Urothelium cell line (cell line): Measurements from ENCODE around the gene USP43.
A peak's percentile ranks its signal among the peaks of the same experiment; 100 is the strongest.
"Not testable (repeated sequence)": the region's sequence is repeated elsewhere in the genome, so short reads cannot be mapped to it uniquely, and the experiment has no call there.

Experiments used
- DNase-seq: peaks from one replicate; pipeline ENCODE4 v3.0.0; 2011; ENCODE audit warnings: low spot score, mixed read lengths
- FAIRE-seq: peaks from 2 replicates; lab custom pipeline; 2011; peaks lifted over from hg19 to GRCh38; lab: Jason Lieb, UNC

Gene USP43

GRCh38 chr17:9644910-9645751 is at the start of gene USP43:
TSS of gene USP43 (plus strand) at chr17:9645517. CDS start at chr17:9645633, 116 bp downstream.
- no peak for FAIRE-seq
- peak; percentile 74 for DNase-seq

- DNase-seq, FAIRE-seq: not testable (repeated sequence)
These were observed 47.7 kb upstream of the USP43 start for GRCh38 chr17:9597638-9598037.

- FAIRE-seq (no peak), DNase-seq (no peak)
These were observed 46.7 kb upstream of the USP43 start for GRCh38 chr17:9598661-9599060.

GRCh38 chr17:9604583-9604982 is 40.7 kb upstream of the USP43 start:
- DNase-seq, FAIRE-seq: not testable (repeated sequence)

GRCh38 chr17:9606453-9606852 is 38.9 kb upstream of the USP43 start:
- no peak for DNase-seq

GRCh38 chr17:9607058-9607457 is 38.3 kb upstream of the USP43 start:
- not testable (repeated sequence) for FAIRE-seq, DNase-seq

More at GRCh38 chr17:9606453-9606852, 38.9 kb upstream of the USP43 start:
- FAIRE-seq = no peak

- FAIRE-seq (no peak), DNase-seq (no peak)
These were observed 33.8 kb upstream of the USP43 start for GRCh38 chr17:9611557-9611956.

GRCh38 chr17:9612006-9612405 is 33.3 kb upstream of the USP43 start:
- FAIRE-seq = no peak
- DNase-seq = no peak

- FAIRE-seq = no peak
These were observed 29.8 kb upstream of the USP43 start for GRCh38 chr17:9615486-9615885.

GRCh38 chr17:9622961-9623360 is 22.4 kb upstream of the USP43 start:
- DNase-seq (no peak), FAIRE-seq (no peak)

More at GRCh38 chr17:9615486-9615885, 29.8 kb upstream of the USP43 start:
- no peak for DNase-seq

GRCh38 chr17:9628509-9628908 is 16.8 kb upstream of the USP43 start:
- FAIRE-seq = no peak

GRCh38 chr17:9632741-9633140 is 12.6 kb upstream of the USP43 start:
- DNase-seq (no peak), FAIRE-seq (no peak)

More at GRCh38 chr17:9628509-9628908, 16.8 kb upstream of the USP43 start:
- DNase-seq = no peak

- DNase-seq = no peak
- no peak for FAIRE-seq
These were observed 10.0 kb upstream of the USP43 start for GRCh38 chr17:9635340-9635739.

- no peak for FAIRE-seq
These were observed 8.8 kb upstream of the USP43 start for GRCh38 chr17:9636501-9636900.

GRCh38 chr17:9640388-9640787 is 4.9 kb upstream of the USP43 start:
- not testable (repeated sequence) for FAIRE-seq, DNase-seq

More at GRCh38 chr17:9636501-9636900, 8.8 kb upstream of the USP43 start:
- DNase-seq = no peak

- DNase-seq (no peak), FAIRE-seq (no peak)
These were observed 1.7 kb upstream of the USP43 start for GRCh38 chr17:9643611-9644010.

GRCh38 chr17:9645851-9646545 is 681 bp downstream of the USP43 start:
- DNase-seq (peak; percentile 48), FAIRE-seq (no peak)

- no peak for FAIRE-seq
These were observed 1.2 kb downstream of the USP43 start for GRCh38 chr17:9646546-9646885.

GRCh38 chr17:9647014-9647413 is 1.7 kb downstream of the USP43 start:
- no peak for DNase-seq
- no peak for FAIRE-seq

More at GRCh38 chr17:9646546-9646885, 1.2 kb downstream of the USP43 start:
- DNase-seq = no peak

- DNase-seq (peak; percentile 17), FAIRE-seq (no peak)
These were observed 3.3 kb downstream of the USP43 start for GRCh38 chr17:9648521-9649110.

GRCh38 chr17:9658593-9659211 is 13.4 kb downstream of the USP43 start:
- FAIRE-seq (no peak), DNase-seq (no peak)
